ENCODE data around the gene ALOX5. TPM values are rescaled to one million over a fixed set of nuclear protein-coding genes. Genes with fewer than 3 reads are reported as not detected.

Gene ALOX5
- total and polyA plus RNA-seq, 2 experiments from 2014 or later, result 3.7 to 5.4 TPM

DNA sequence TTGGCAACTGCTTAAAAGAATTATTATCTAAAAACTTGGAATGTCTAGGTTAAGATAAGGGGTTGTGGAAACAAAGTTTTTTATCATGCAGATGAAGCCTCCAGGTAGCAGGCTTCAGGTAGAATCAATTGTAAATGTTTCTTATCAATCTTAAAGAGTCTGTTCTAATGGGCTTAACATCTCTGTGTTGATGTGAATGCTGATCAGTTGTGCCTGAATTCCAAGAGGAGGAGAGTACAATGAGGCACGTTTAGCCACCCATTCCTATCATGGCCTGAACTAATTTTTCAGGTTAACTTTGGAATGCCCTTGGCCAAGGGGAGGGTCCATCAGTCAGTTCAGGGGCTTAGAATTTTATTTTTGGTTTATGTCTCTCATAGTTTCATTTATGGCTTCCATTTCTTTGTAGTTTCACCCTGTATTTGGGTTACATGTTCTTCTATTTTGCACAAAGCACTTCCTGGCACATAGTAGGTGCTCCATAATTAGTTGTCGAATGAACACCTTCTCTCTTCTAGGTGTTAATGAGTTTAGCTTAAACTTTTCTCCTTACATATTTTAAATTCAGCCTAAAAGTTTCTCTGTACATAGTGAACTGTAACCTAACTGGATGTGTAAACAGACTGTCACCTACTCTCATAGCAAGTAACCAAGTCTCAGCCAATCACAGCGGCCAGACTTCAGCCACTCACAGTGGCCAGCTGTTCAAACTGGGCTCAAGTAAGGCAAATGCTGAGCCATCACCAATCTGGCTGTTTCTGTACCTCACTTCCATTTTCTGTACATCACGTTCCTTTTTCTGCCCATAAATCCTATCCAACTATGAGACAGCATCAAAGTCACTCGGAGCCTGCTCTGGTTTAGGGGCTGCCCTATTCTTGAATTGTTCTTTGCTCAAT lies 34.7 kb downstream of the ALOX5 start:
- Mint-ChIP-seq H3K4me1 (peaks cover 38% of the 10 kb centered on the region), H3K9me3 (peaks cover 8% of the 10 kb centered on the region), H3K36me3 (ENCODE audit: low read depth) (no peaks in the 10 kb centered on the region), H3K4me3 (no peak overlapping the region), H3K27me3 (ENCODE audit: insufficient read depth, low read depth, poor library complexity) (peaks cover 2% of the 10 kb centered on the region), H3K27ac (peak overlapping the region; percentile 44)
- H2AFZ ChIP-seq, result no peak overlapping the region
- no peaks in the 10 kb centered on the region for H3K27me3 ChIP-seq (ENCODE audit: insufficient read depth)
- no peaks in the 10 kb centered on the region for H3F3A ChIP-seq (replicated peaks; ENCODE audit: low read depth)
- no peaks in the 10 kb centered on the region for H3K36me3 ChIP-seq (ENCODE audit: insufficient read depth)
- H3K4me3 ChIP-seq, result no peak overlapping the region
- no peak overlapping the region for H3K27ac ChIP-seq (ENCODE audit: low read depth)
- H3K79me2 ChIP-seq (replicated peaks; ENCODE audit: insufficient read depth), result no peaks in the 10 kb centered on the region
- ATAC-seq (peak; percentile 67), DNase-seq (ENCODE audit: low spot score) (no peak)
- H3K4me1 ChIP-seq (ENCODE audit: insufficient read depth), result peaks cover 20% of the 10 kb centered on the region
- peak overlapping the region; percentile 37 for H3K4me2 ChIP-seq
- peaks cover 3% of the 10 kb centered on the region for H3K9me2 ChIP-seq (ENCODE audit: insufficient read depth)
- no peak for TF ChIP-seq ZNF331 (CRISPR knock-in tag; IDR thresholded peaks at IDR 0.05; ENCODE audit: low read depth)
- no peak for TF ChIP-seq NANOG (IDR thresholded peaks at IDR 0.05; ENCODE audit: borderline replicate concordance)
- TF ChIP-seq POLR2AphosphoS5 (IDR thresholded peaks at IDR 0.05; ENCODE audit: low read depth), result no peak
- TF ChIP-seq REST (IDR thresholded peaks at IDR 0.05; ENCODE audit: unreplicated experiment), result no peak
- no peak for TF ChIP-seq CREB1 (CRISPR knock-in tag; IDR thresholded peaks at IDR 0.05; ENCODE audit: low read depth)
- no peak for TF ChIP-seq ZNF462 (CRISPR knock-in tag; IDR thresholded peaks at IDR 0.05)
- TF ChIP-seq JUNB (IDR thresholded peaks at IDR 0.05; ENCODE audit: unreplicated experiment), result no peak
- no peak for TF ChIP-seq ZNF114 (CRISPR knock-in tag; IDR thresholded peaks at IDR 0.05)
- TF ChIP-seq, protein P1, sequence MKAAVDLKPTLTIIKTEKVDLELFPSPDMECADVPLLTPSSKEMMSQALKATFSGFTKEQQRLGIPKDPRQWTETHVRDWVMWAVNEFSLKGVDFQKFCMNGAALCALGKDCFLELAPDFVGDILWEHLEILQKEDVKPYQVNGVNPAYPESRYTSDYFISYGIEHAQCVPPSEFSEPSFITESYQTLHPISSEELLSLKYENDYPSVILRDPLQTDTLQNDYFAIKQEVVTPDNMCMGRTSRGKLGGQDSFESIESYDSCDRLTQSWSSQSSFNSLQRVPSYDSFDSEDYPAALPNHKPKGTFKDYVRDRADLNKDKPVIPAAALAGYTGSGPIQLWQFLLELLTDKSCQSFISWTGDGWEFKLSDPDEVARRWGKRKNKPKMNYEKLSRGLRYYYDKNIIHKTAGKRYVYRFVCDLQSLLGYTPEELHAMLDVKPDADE (IDR thresholded peaks at IDR 0.05), result no peak
- no peak for TF ChIP-seq EZH2phosphoT487 (IDR thresholded peaks at IDR 0.05; ENCODE audit: unreplicated experiment)
- TF ChIP-seq, protein P2, sequence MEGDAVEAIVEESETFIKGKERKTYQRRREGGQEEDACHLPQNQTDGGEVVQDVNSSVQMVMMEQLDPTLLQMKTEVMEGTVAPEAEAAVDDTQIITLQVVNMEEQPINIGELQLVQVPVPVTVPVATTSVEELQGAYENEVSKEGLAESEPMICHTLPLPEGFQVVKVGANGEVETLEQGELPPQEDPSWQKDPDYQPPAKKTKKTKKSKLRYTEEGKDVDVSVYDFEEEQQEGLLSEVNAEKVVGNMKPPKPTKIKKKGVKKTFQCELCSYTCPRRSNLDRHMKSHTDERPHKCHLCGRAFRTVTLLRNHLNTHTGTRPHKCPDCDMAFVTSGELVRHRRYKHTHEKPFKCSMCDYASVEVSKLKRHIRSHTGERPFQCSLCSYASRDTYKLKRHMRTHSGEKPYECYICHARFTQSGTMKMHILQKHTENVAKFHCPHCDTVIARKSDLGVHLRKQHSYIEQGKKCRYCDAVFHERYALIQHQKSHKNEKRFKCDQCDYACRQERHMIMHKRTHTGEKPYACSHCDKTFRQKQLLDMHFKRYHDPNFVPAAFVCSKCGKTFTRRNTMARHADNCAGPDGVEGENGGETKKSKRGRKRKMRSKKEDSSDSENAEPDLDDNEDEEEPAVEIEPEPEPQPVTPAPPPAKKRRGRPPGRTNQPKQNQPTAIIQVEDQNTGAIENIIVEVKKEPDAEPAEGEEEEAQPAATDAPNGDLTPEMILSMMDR (conservative IDR thresholded peaks at IDR 0.05; ENCODE audit: low read depth in 2 of 2), result no peak
- no peak for TF ChIP-seq EZH2 (IDR thresholded peaks at IDR 0.05; ENCODE audit: low read depth, unreplicated experiment)
- TF ChIP-seq STAT1 (IDR thresholded peaks at IDR 0.05; ENCODE audit: unreplicated experiment), result no peak
- H4K20me1 ChIP-seq (replicated peaks; ENCODE audit: insufficient read depth), result no peaks in the 10 kb centered on the region

Measured in GM23338 (cell line).